HepG2 (cell line): ENCODE measurements around the gene ADAT3. TPM values are rescaled to one million over a fixed set of nuclear protein-coding genes. Genes with fewer than 3 reads are reported as not detected.

ENCODE experiments used
- ATF4 ChIP-seq, 2 experiments: fragments of 450-650 bp in 1 of 2; sonication (generic) in 1 of 2; formaldehyde crosslinking; IDR thresholded peaks; 2 replicates each; pipeline versions ENCODE4 v1.5.0 to v1.8.0; 2020 to 2022; ENCODE audit warnings: mild to moderate bottlenecking in 1 of 2, missing genetic modification reagents in 1 of 2
- CCAR2 ChIP-seq: fragments of 200-400 bp; formaldehyde crosslinking; optimal IDR thresholded peaks from 2 replicates; pipeline ENCODE3; 2018; ENCODE audit warnings: low read depth, mild to moderate bottlenecking, low read length, moderate library complexity
- EEA1 ChIP-seq: sonication (generic); formaldehyde crosslinking; IDR thresholded peaks from 2 replicates; pipeline ENCODE4 v1.5.1; 2020; ENCODE audit warnings: mild to moderate bottlenecking, missing genetic modification reagents, borderline replicate concordance
- EP300 ChIP-seq, 3 experiments: sonication (generic) in 1 of 3; formaldehyde crosslinking in 1 of 3; IDR thresholded peaks; 2 replicates each; pipeline versions ENCODE4 v1.5.1 to v1.6.1; 2011 to 2020; ENCODE audit warnings: low read depth in 2 of 3, low read length in 2 of 3, borderline replicate concordance in 1 of 3, improper control_type of control experiment in 1 of 3, mild to moderate bottlenecking in 1 of 3, missing genetic modification reagents in 1 of 3, moderate library complexity in 1 of 3
- FOXK2 ChIP-seq: fragments of 450-650 bp; IDR thresholded peaks from 2 replicates; pipeline ENCODE4 v1.6.1; 2016
- GPN1 ChIP-seq: sonication (generic); formaldehyde crosslinking; IDR thresholded peaks from 2 replicates; pipeline ENCODE4 v1.5.1; 2020; ENCODE audit warnings: missing genetic modification reagents, borderline replicate concordance
- KDM3A ChIP-seq: IDR thresholded peaks from 2 replicates; pipeline ENCODE4 v1.6.1; 2018; ENCODE audit warnings: low read depth, missing compliant biosample characterization
- KDM6A ChIP-seq: IDR thresholded peaks from 2 replicates; pipeline ENCODE4 v1.6.1; 2016; ENCODE audit warnings: low read depth
- KLF11 ChIP-seq: IDR thresholded peaks from 2 replicates; pipeline ENCODE4 v1.6.1; 2016; ENCODE audit warnings: missing compliant biosample characterization
- NCOR1 ChIP-seq: fragments of 200-600 bp; sonication (generic); IDR thresholded peaks from 2 replicates; pipeline ENCODE4 v1.7.0; 2017; ENCODE audit warnings: antibody characterized with exemption, low read length, borderline replicate concordance
- NFRKB ChIP-seq: fragments of 450-650 bp; IDR thresholded peaks from 2 replicates; pipeline ENCODE4 v1.6.1; 2017
- PATZ1 ChIP-seq: sonication (generic); formaldehyde crosslinking; IDR thresholded peaks from 2 replicates; pipeline ENCODE4 v1.4.0; 2020; ENCODE audit warnings: missing genetic modification reagents
- REL ChIP-seq: sonication (generic); formaldehyde crosslinking; conservative IDR thresholded peaks from 2 replicates; pipeline ENCODE4 v1.8.0; 2022; ENCODE audit warnings: mild to moderate bottlenecking, missing genetic modification reagents, moderate library complexity
- RERE ChIP-seq: IDR thresholded peaks from 2 replicates; pipeline ENCODE4 v1.6.1; 2016; ENCODE audit warnings: low read depth, missing genetic modification reagents, missing compliant biosample characterization
- SIX1 ChIP-seq: sonication (generic); formaldehyde crosslinking; IDR thresholded peaks from 2 replicates; pipeline ENCODE4 v1.4.0; 2020; ENCODE audit warnings: missing genetic modification reagents, borderline replicate concordance
- SMYD3 ChIP-seq: sonication (generic); formaldehyde crosslinking; IDR thresholded peaks from 2 replicates; pipeline ENCODE4 v1.8.1; 2023; ENCODE audit warnings: mild to moderate bottlenecking, missing genetic modification reagents
- SPEN ChIP-seq: sonication (generic); formaldehyde crosslinking; IDR thresholded peaks from 2 replicates; pipeline ENCODE4 v1.5.1; 2020; ENCODE audit warnings: low read depth, mild to moderate bottlenecking, missing genetic modification reagents
- SUZ12 ChIP-seq: fragments of 150-350 bp; IDR thresholded peaks from 2 replicates; pipeline ENCODE4 v1.6.1; 2014; ENCODE audit warnings: low read depth, low read length
- ZKSCAN8 ChIP-seq: IDR thresholded peaks from 2 replicates; pipeline ENCODE4 v1.6.1; 2016; ENCODE audit warnings: borderline replicate concordance, missing genetic modification reagents, missing compliant biosample characterization
- ZNF30 ChIP-seq: sonication (generic); formaldehyde crosslinking; IDR thresholded peaks from 2 replicates; pipeline ENCODE4 v1.5.0; 2020; ENCODE audit warnings: mild to moderate bottlenecking, missing genetic modification reagents
- ZNF329 ChIP-seq: sonication (generic); formaldehyde crosslinking; IDR thresholded peaks from 2 replicates; pipeline ENCODE4 v1.9.0; 2021; ENCODE audit warnings: low read depth, mild to moderate bottlenecking, missing genetic modification reagents
- ZNF343 ChIP-seq: sonication (generic); formaldehyde crosslinking; IDR thresholded peaks from 2 replicates; pipeline ENCODE4 v1.4.0; 2020; ENCODE audit warnings: mild to moderate bottlenecking, missing genetic modification reagents
- ZNF678 ChIP-seq: sonication (generic); formaldehyde crosslinking; IDR thresholded peaks from 2 replicates; pipeline ENCODE4 v1.4.0; 2020; ENCODE audit warnings: mild to moderate bottlenecking, missing genetic modification reagents
- polyA plus RNA-seq, 8 experiments: library from polyadenylated mRNA; depleted of rRNA in 3 of 8; stranded (reverse) in 7 of 8; unstranded in 1 of 8; fragments of >200 nt; fragmentation: Illumina TruSeq in 4 of 8; extraction: Trizol in 4 of 8; gene quantifications; 2 replicates each; pipeline versions ENCODE4 v1.2.1 to v1.2.3, GENCODE V29; 2011 to 2016; ENCODE audit warnings: low read depth in 4 of 8, missing spikeins in 1 of 8, mixed read lengths in 1 of 8; ENCODE audit not compliant: insufficient read depth in 1 of 8
- total RNA-seq, 5 experiments: library from RNA; depleted of rRNA; stranded (reverse); fragments of >200 nt; fragmentation: Illumina TruSeq; extraction: Trizol; gene quantifications; 2 replicates each; pipeline ENCODE4 v1.2.3, GENCODE V29; 2016; ENCODE audit warnings: low read depth in 1 of 5

The ADAT3 gene
- total and polyA plus RNA-seq, 2 of the 13 experiments (the other 11 are each of a cell fraction or from before 2014, with no cell fraction given), result 0.95 to 3.5 TPM

GRCh38 chr19:1905110-1905862 lies at the start of gene ADAT3, which contains the start of gene SCAMP4 (continued):
- TF ChIP-seq ATF4 (CRISPR knock-in tag; IDR thresholded peaks at IDR 0.05), result 0 out of 4 replicates have a peak, but pooled peaks of 1 of the 2 experiments have one; percentile 17
- TF ChIP-seq ZNF329 (CRISPR knock-in tag), result no peak
- peak; percentile 81 for TF ChIP-seq ZNF343 (CRISPR knock-in tag)
- TF ChIP-seq RERE (CRISPR knock-in tag), result no peak
- no peak for TF ChIP-seq KDM6A (CRISPR knock-in tag)
- no peak for TF ChIP-seq ZNF678 (CRISPR knock-in tag)
- no peak for TF ChIP-seq ZNF30 (CRISPR knock-in tag)
- TF ChIP-seq KDM3A (CRISPR knock-in tag), result no peak
- TF ChIP-seq CCAR2, result no peak
- TF ChIP-seq GPN1 (CRISPR knock-in tag), result no peak
- peak in 1 of 2 experiments; percentile 53; a peak in 2 of 4 replicates for TF ChIP-seq EP300 (IDR thresholded peaks at IDR 0.05; ENCODE audit: low read depth in 2 of 2, low read length in 2 of 2)
- TF ChIP-seq EP300 (CRISPR knock-in tag; IDR thresholded peaks at IDR 0.05; ENCODE audit: borderline replicate concordance), result peak; percentile 26; the same call in 1 of the 2 replicates
- peak; percentile 46; the same call in 1 of the 2 replicates for TF ChIP-seq NCOR1
- peak; percentile 91 for TF ChIP-seq SPEN (CRISPR knock-in tag)
- peak; percentile 72 for TF ChIP-seq PATZ1 (CRISPR knock-in tag)
- no peak for TF ChIP-seq ZKSCAN8 (CRISPR knock-in tag)
- peak; percentile 86 for TF ChIP-seq SUZ12
- no peak for TF ChIP-seq EEA1 (CRISPR knock-in tag)
- no peak for TF ChIP-seq SMYD3 (CRISPR knock-in tag)
- TF ChIP-seq NFRKB, result no peak
- TF ChIP-seq REL, result no peak
- TF ChIP-seq FOXK2, result no peak
- no peak for TF ChIP-seq SIX1 (CRISPR knock-in tag)
- TF ChIP-seq KLF11 (CRISPR knock-in tag), result no peak
